DOHH2 (cell line): ENCODE measurements around the gene TRAPPC4.
"Not testable (repeated sequence)": the region's sequence is repeated elsewhere in the genome, so short reads cannot be mapped to it uniquely, and the experiment has no call there.

ENCODE experiments used
- CTCF ChIP-seq: fragments of 200-600 bp; sonication (generic); IDR thresholded peaks from one replicate; pipeline ENCODE4 v1.5.1; 2014; ENCODE audit warnings: antibody characterized with exemption, mild to moderate bottlenecking, low read depth, low read length; ENCODE audit not compliant: poor library complexity, severe bottlenecking
- EZH2phosphoT487 ChIP-seq: fragments of 200-600 bp; sonication (generic); IDR thresholded peaks from 2 replicates; pipeline ENCODE4 v1.6.1; 2017; ENCODE audit warnings: borderline replicate concordance, mild to moderate bottlenecking, antibody characterized with exemption, low read length, moderate library complexity, mixed read lengths

- TF ChIP-seq CTCF, EZH2phosphoT487: not testable (repeated sequence)
Observed at GRCh38 chr11:119033421-119033820, 14.9 kb downstream of the TRAPPC4 start.
